IMR-90 (cell line): ENCODE results near the gene C15orf39. TPM values are rescaled to one million over a fixed set of nuclear protein-coding genes. Genes with fewer than 3 reads are reported as not detected.
A peak's percentile ranks its signal among the peaks of the same experiment; 100 is the strongest.

Experiments
- ATAC-seq: fragments of 200-7000 bp; cut with Tn5 transposase; 2 replicates; pipeline ENCODE4 v1.9.1; 2020; ENCODE audit warnings: low read depth, mild to moderate bottlenecking, moderate library complexity
- BruUV-seq: library from RNA; stranded (reverse); fragments of 400-500 nt; replicated peaks from 2 replicates; lab custom pipeline; 2021; lab: Mats Ljungman, UMichigan
- CTCF ChIA-PET: fragments of 300-600 bp; formaldehyde crosslinking; extraction: SDS; loops from one replicate; lab custom pipeline; 2021; ENCODE audit warnings: antibody characterized with exemption; lab: Yijun Ruan, JAX
- POLR2A ChIA-PET: fragments of 300-600 bp; sonication (Branson Sonifier 250); formaldehyde crosslinking; loops from one replicate; lab custom pipeline; 2022; ENCODE audit warnings: antibody characterized with exemption; ENCODE audit not compliant: unreplicated experiment; lab: Charles Lee
- DNase-seq: peaks from one replicate; pipeline ENCODE4 v3.0.0; 2013
- H2AFZ ChIP-seq: replicated peaks from 2 replicates; pipeline ENCODE3; 2013; ENCODE audit warnings: low read length, mild to moderate bottlenecking; ENCODE audit not compliant: poor library complexity
- H2AK5ac ChIP-seq: 2 replicates; pipeline ENCODE4 v1.6.1; 2013; ENCODE audit warnings: low read depth, low read length, inconsistent platforms
- H2AK9ac ChIP-seq: replicated peaks from 2 replicates; pipeline ENCODE3; 2013; ENCODE audit warnings: mild to moderate bottlenecking, low read depth, low read length, moderate library complexity; ENCODE audit not compliant: poor library complexity
- H2BK120ac ChIP-seq: 2 replicates; pipeline ENCODE4 v1.6.1; 2013; ENCODE audit warnings: low read depth, low read length, inconsistent platforms
- H2BK15ac ChIP-seq: 3 replicates; pipeline ENCODE4 v1.6.1; 2013; ENCODE audit warnings: low read depth, low read length, inconsistent platforms
- H2BK20ac ChIP-seq: 2 replicates; pipeline ENCODE4 v1.6.1; 2013; ENCODE audit warnings: low read depth, mild to moderate bottlenecking, inconsistent platforms, low read length, moderate library complexity
- H2BK5ac ChIP-seq: 2 replicates; pipeline ENCODE4 v1.6.1; 2013; ENCODE audit warnings: mild to moderate bottlenecking, low read depth, low read length, inconsistent platforms; ENCODE audit not compliant: poor library complexity, severe bottlenecking
- H3K14ac ChIP-seq: replicated peaks from 2 replicates; pipeline ENCODE4 v1.6.1; 2013; ENCODE audit warnings: low read depth, low read length, inconsistent platforms
- H3K18ac ChIP-seq: 2 replicates; pipeline ENCODE4 v1.6.1; 2013; ENCODE audit warnings: low read depth, low read length, control low read depth
- H3K23ac ChIP-seq: 2 replicates; pipeline ENCODE4 v1.6.1; 2013; ENCODE audit warnings: low read depth, low read length, inconsistent platforms
- H3K27ac ChIP-seq: 2 replicates; pipeline ENCODE4 v1.5.1; 2013; ENCODE audit warnings: mild to moderate bottlenecking, control low read depth, low read length; ENCODE audit not compliant: insufficient read depth
- H3K27me3 ChIP-seq: 2 replicates; pipeline ENCODE4 v1.6.1; 2013; ENCODE audit warnings: low read length; ENCODE audit not compliant: control insufficient read depth, insufficient read depth
- H3K36me3 ChIP-seq: 2 replicates; pipeline ENCODE4 v1.6.1; 2013; ENCODE audit warnings: low read length, mixed read lengths; ENCODE audit not compliant: control insufficient read depth, insufficient read depth
- H3K4ac ChIP-seq: 2 replicates; pipeline ENCODE4 v1.6.1; 2013; ENCODE audit warnings: low read depth, low read length, inconsistent platforms
- H3K4me1 ChIP-seq: 2 replicates; pipeline ENCODE4 v1.6.1; 2013; ENCODE audit warnings: low read length, mixed read lengths; ENCODE audit not compliant: control insufficient read depth, insufficient read depth
- H3K4me2 ChIP-seq: 2 replicates; pipeline ENCODE4 v1.6.1; 2013; ENCODE audit warnings: low read depth, mild to moderate bottlenecking, control low read depth, low read length, moderate library complexity
- H3K4me3 ChIP-seq: 2 replicates; pipeline ENCODE4 v1.5.1; 2013; ENCODE audit warnings: low read depth, mild to moderate bottlenecking, control low read depth, low read length, moderate library complexity; ENCODE audit not compliant: insufficient read depth
- H3K56ac ChIP-seq: 2 replicates; pipeline ENCODE4 v1.6.1; 2013; ENCODE audit warnings: low read length, inconsistent platforms; ENCODE audit not compliant: insufficient read depth; ENCODE audit errors: extremely low read depth
- H3K79me1 ChIP-seq, 2 experiments: 2 replicates each; pipeline ENCODE4 v1.6.1; 2013; ENCODE audit warnings: low read length in 2 of 2, inconsistent platforms in 1 of 2, low read depth in 1 of 2
- H3K9ac ChIP-seq: 2 replicates; pipeline ENCODE4 v1.6.1; 2013; ENCODE audit warnings: low read depth, low read length, control low read depth
- H3K9me1 ChIP-seq: 2 replicates; pipeline ENCODE4 v1.6.1; 2013; ENCODE audit warnings: low read length, inconsistent platforms; ENCODE audit not compliant: insufficient read depth
- H3K9me3 ChIP-seq: 2 replicates; pipeline ENCODE4 v1.6.1; 2013; ENCODE audit warnings: low read length; ENCODE audit not compliant: control insufficient read depth, insufficient read depth
- H4K20me1 ChIP-seq: 2 replicates; pipeline ENCODE4 v1.6.1; 2013; ENCODE audit warnings: low read length, inconsistent platforms; ENCODE audit not compliant: insufficient read depth
- H4K5ac ChIP-seq: 2 replicates; pipeline ENCODE4 v1.6.1; 2013; ENCODE audit warnings: mild to moderate bottlenecking, low read depth, low read length, control low read depth
- H4K8ac ChIP-seq, 2 experiments: 2 replicates each; pipeline ENCODE4 v1.6.1; 2013; ENCODE audit warnings: low read depth in 2 of 2, low read length in 2 of 2, control low read depth in 1 of 2, inconsistent platforms in 1 of 2
- H4K91ac ChIP-seq: 2 replicates; pipeline ENCODE4 v1.6.1; 2013; ENCODE audit warnings: low read depth, low read length, inconsistent platforms; ENCODE audit not compliant: insufficient read depth
- BHLHE40 ChIP-seq: fragments of 150-350 bp; IDR thresholded peaks from 2 replicates; pipeline ENCODE4 v1.6.1; 2016; ENCODE audit warnings: mild to moderate bottlenecking, low read depth, low read length
- CHD1 ChIP-seq: IDR thresholded peaks from 2 replicates; pipeline ENCODE4 v1.6.1; 2012; ENCODE audit warnings: low read depth, low read length, improper control_type of control experiment
- FOS ChIP-seq: fragments of 150-350 bp; IDR thresholded peaks from 2 replicates; pipeline ENCODE4 v1.6.1; 2016; ENCODE audit warnings: low read depth, low read length
- MAFK ChIP-seq: IDR thresholded peaks from 2 replicates; pipeline ENCODE4 v1.6.1; 2012; ENCODE audit warnings: low read depth, low read length, improper control_type of control experiment
- MXI1 ChIP-seq: IDR thresholded peaks from 2 replicates; pipeline ENCODE4 v1.6.1; 2012; ENCODE audit warnings: low read depth, mild to moderate bottlenecking, low read length, moderate library complexity, borderline replicate concordance
- NFE2L2 ChIP-seq: fragments of 150-350 bp; IDR thresholded peaks from 2 replicates; pipeline ENCODE4 v1.6.1; 2016; ENCODE audit warnings: low read depth, mild to moderate bottlenecking, low read length
- RCOR1 ChIP-seq: IDR thresholded peaks from 2 replicates; pipeline ENCODE4 v1.6.1; 2012; ENCODE audit warnings: mild to moderate bottlenecking, low read length, improper control_type of control experiment; ENCODE audit not compliant: insufficient replicate concordance
- WGBS, 2 experiments: methylation state at CpG; one replicate each; pipeline versions ENCODE4 v1.1.5 to v1.1.7; 2013; ENCODE audit warnings: missing lambda C conversion rate in 2 of 2; ENCODE audit not compliant: insufficient read length in 1 of 2; ENCODE audit errors: extremely low coverage in 2 of 2; 5-methylcytosine and 5-hydroxymethylcytosine counted together
- dilution Hi-C: fragments of 300-500 bp; cut with HindIII; formaldehyde crosslinking; loops from one replicate; pipeline ENCODE4 v1.14.3; 2018; ENCODE audit warnings: low sequenced_read_pairs; ENCODE audit not compliant: unreplicated experiment
- in situ Hi-C: fragments of 300-500 bp; cut with MboI; formaldehyde crosslinking; loops from 3 replicates; pipeline ENCODE4 v1.14.3; 2019; ENCODE audit warnings: low sequenced_read_pairs, inconsistent platforms, mixed read lengths
- intact Hi-C: fragments of 100-400 bp; cut with micrococcal nuclease; formaldehyde crosslinking; loops from 2 replicates; pipeline ENCODE4 v1.10.0; 2022
- polyA plus RNA-seq, 3 experiments: library from polyadenylated mRNA; depleted of rRNA; stranded (reverse); fragments of >200 nt; gene quantifications; 2 replicates each; pipeline ENCODE4 v1.2.3, GENCODE V29; 2012; ENCODE audit warnings: low replicate concordance in 1 of 3
- total RNA-seq: library from RNA; depleted of rRNA; stranded (reverse); fragments of >200 nt; gene quantifications from 2 replicates; pipeline ENCODE4 v1.2.3, GENCODE V29; 2012

The C15orf39 gene
- total and polyA plus RNA-seq, 2 of the 4 experiments (the other 2 are of a cell fraction) = 1.3 to 5.7 TPM

DNA sequence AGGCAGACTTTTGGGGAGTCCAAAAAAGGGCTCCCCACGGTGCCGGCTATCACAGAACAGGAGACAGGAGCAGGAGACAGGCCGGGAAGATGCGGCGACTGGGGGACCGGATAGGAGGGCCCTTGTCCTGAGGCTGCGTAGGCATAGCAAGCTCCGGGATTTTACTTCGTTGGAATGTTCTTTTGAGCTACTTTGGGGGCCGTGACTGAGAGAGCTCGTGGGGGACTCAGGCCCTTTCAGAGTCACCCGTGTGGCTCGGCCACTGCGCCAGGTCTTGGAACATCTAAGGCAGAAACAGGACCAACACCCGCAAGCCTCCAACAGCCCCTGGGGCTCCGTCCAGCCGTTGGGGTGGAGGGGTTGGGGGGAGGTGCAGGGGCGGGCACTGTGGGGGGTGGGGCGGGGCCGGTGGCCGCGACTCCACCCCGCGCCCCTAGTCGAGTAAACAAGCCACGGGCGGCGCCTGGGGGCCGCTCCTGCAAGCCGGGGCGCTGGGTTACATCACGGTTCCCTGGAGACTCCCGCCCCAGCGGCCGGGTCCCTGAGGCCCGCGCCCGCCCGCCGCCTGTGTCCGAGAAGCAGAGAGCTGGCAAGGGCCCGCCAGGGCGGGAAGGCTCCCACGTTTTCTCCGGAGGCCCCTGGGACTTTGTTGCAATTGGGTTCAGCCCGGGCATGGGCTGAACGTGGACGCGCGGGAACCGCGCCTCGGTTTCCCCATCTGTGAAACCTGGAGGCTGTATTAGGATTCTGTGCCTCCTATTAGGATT is 23.3 kb upstream of the C15orf39 start (continued):
- no peak for TF ChIP-seq NFE2L2

GRCh38 chr15:75178938-75179745 is 22.5 kb upstream of the C15orf39 start:
- in situ Hi-C loops (no loop called here), intact Hi-C loops (no loop called here), dilution Hi-C loops (no loop called here)
- ATAC-seq (no peak), DNase-seq (no peak)
- Histone ChIP-seq H3K4me1 (peaks cover 27% of the 10 kb centered on the region), H4K91ac (0 out of 2 replicates have a peak overlapping the region, but pooled peaks have one; percentile 12), H3K14ac (no peak overlapping the region), H3K18ac (no peak overlapping the region), H2AK9ac (no peak overlapping the region), H3K56ac (no peak overlapping the region), H3K9ac (no peak overlapping the region), H2BK20ac (no peak overlapping the region), H2BK120ac (no peak overlapping the region), H4K20me1 (no peaks in the 10 kb centered on the region), H3K23ac (no peak overlapping the region), H4K5ac (no peak overlapping the region), H3K27me3 (peaks cover 11% of the 10 kb centered on the region), H3K4ac (peak overlapping the region; percentile 6; the same call in 1 of the 2 replicates), H3K9me1 (peaks cover 2% of the 10 kb centered on the region; the same call in 1 of the 2 replicates), H3K27ac (no peak overlapping the region), H3K9me3 (no peaks in the 10 kb centered on the region), H2AK5ac (no peak overlapping the region), H4K8ac (no peak overlapping the region), H3K4me3 (no peak overlapping the region), H3K36me3 (no peaks in the 10 kb centered on the region), H2AFZ (peak overlapping the region; percentile 54), H3K79me1 (no peaks in the 10 kb centered on the region), H2BK15ac (no peak overlapping the region), H3K4me2 (no peak overlapping the region; the same call in 1 of the 2 replicates), H2BK5ac (no peak overlapping the region)
- no CpG with 5 or more reads among the region's 20 CpGs for WGBS, 2 experiments
- TF ChIP-seq NFE2L2 = no peak
- no peak for TF ChIP-seq RCOR1
- no peak for TF ChIP-seq CHD1
- no peak for TF ChIP-seq MAFK
- TF ChIP-seq BHLHE40 = no peak
- TF ChIP-seq FOS = no peak
- TF ChIP-seq MXI1 = no peak
- CTCF ChIA-PET = interaction anchor here (0.9 kb wide), 1 partner anchor 25 kb away, joined by 3 read pairs; no protein-coding TSS in a partner anchor
- POLR2A ChIA-PET = no interaction called here
- BruUV-seq = no TSS peak
